Smooth muscle cell (in vitro differentiated cells): ENCODE results near the gene BTBD16. TPM values are rescaled to one million over a fixed set of nuclear protein-coding genes. Genes with fewer than 3 reads are reported as not detected.

Experiments
- DNase-seq: peaks from one replicate; lab custom pipeline; 2025; ENCODE audit not compliant: unreplicated experiment; lab: John Stamatoyannopoulos, UW
- H2AFZ ChIP-seq: fragments of 200-600 bp; sonication (generic); 2 replicates; pipeline ENCODE4 v1.6.0; 2016; ENCODE audit warnings: antibody characterized with exemption, low read depth, mild to moderate bottlenecking
- H3F3A ChIP-seq: fragments of 200-600 bp; sonication (generic); 2 replicates; pipeline ENCODE4 v1.6.0; 2017; ENCODE audit warnings: antibody characterized with exemption, low read depth
- H3K27ac ChIP-seq: fragments of 200-600 bp; sonication (generic); 2 replicates; pipeline ENCODE4 v1.5.1; 2016; ENCODE audit warnings: low read depth, mild to moderate bottlenecking
- H3K27me3 ChIP-seq: fragments of 200-600 bp; sonication (generic); 2 replicates; pipeline ENCODE4 v1.6.1; 2016; ENCODE audit warnings: low read depth, mild to moderate bottlenecking
- H3K36me3 ChIP-seq: fragments of 200-600 bp; sonication (generic); 2 replicates; pipeline ENCODE4 v1.5.1; 2016; ENCODE audit warnings: low read depth
- H3K4me1 ChIP-seq: fragments of 200-600 bp; sonication (generic); 2 replicates; pipeline ENCODE4 v1.5.1; 2016; ENCODE audit warnings: low read depth
- H3K4me2 ChIP-seq: fragments of 200-600 bp; sonication (generic); 2 replicates; pipeline ENCODE4 v1.6.0; 2016; ENCODE audit warnings: mild to moderate bottlenecking
- H3K4me3 ChIP-seq: fragments of 200-600 bp; sonication (generic); 2 replicates; pipeline ENCODE4 v1.5.1; 2016; ENCODE audit warnings: mild to moderate bottlenecking
- H3K79me2 ChIP-seq: fragments of 200-600 bp; sonication (generic); 2 replicates; pipeline ENCODE4 v1.6.0; 2016; ENCODE audit warnings: low read depth, mild to moderate bottlenecking
- H3K9ac ChIP-seq: fragments of 200-600 bp; sonication (generic); 2 replicates; pipeline ENCODE4 v1.6.0; 2016; ENCODE audit warnings: low read depth
- H3K9me3 ChIP-seq: fragments of 200-600 bp; sonication (generic); replicated peaks from 2 replicates; pipeline ENCODE4 v1.5.1; 2016; ENCODE audit warnings: low read depth
- H4K20me1 ChIP-seq: fragments of 200-600 bp; sonication (generic); 2 replicates; pipeline ENCODE4 v1.6.0; 2016; ENCODE audit warnings: low read depth
- CTCF ChIP-seq: fragments of 200-600 bp; sonication (generic); IDR thresholded peaks from 2 replicates; pipeline ENCODE4 v1.5.1; 2017; ENCODE audit warnings: borderline replicate concordance, mild to moderate bottlenecking, antibody characterized with exemption; ENCODE audit not compliant: insufficient read depth, poor library complexity, severe bottlenecking
- WGBS: methylation state at CpG from one replicate; pipeline ENCODE4 v1.1.7; 2016; ENCODE audit warnings: low lambda C conversion rate; 5-methylcytosine and 5-hydroxymethylcytosine counted together
- polyA plus RNA-seq: library from polyadenylated mRNA; unstranded; fragments of >200 nt; fragmentation: Nextera tagmentation; extraction: Ambion mirVana; gene quantifications from 2 replicates; pipeline ENCODE4 v1.2.1, GENCODE V29; 2016
- total RNA-seq: library from RNA; depleted of rRNA; stranded (reverse); fragments of >200 nt; gene quantifications from 2 replicates; pipeline ENCODE4 v1.2.3, GENCODE V29; 2014

BTBD16 gene
- total and polyA plus RNA-seq, 2 experiments from 2014 or later: not detected

- H3K79me2 ChIP-seq: no peaks in the 10 kb centered on the region
- no peak overlapping the region for H3K4me3 ChIP-seq
- H3K27ac ChIP-seq: peak overlapping the region; percentile 96
- no peaks in the 10 kb centered on the region for H3K27me3 ChIP-seq
- peak overlapping the region; percentile 80 for H3K9ac ChIP-seq
- H4K20me1 ChIP-seq: no peaks in the 10 kb centered on the region
- no peak overlapping the region for H3K4me2 ChIP-seq
- TF ChIP-seq CTCF: no peak
- 94% methylated on average over 3 of the region's 3 CpGs for WGBS
- DNase-seq: no peak
- H3K36me3 ChIP-seq: no peaks in the 10 kb centered on the region
- peaks cover 5% of the 10 kb centered on the region for H3F3A ChIP-seq
- no peak overlapping the region for H2AFZ ChIP-seq
- H3K4me1 ChIP-seq: no peaks in the 10 kb centered on the region
- H3K9me3 ChIP-seq: no peaks in the 10 kb centered on the region
These were observed 35.6 kb downstream of the BTBD16 start for GRCh38 chr10:122306744-122307143.

GRCh38 chr10:122307669-122308416 is 36.7 kb downstream of the BTBD16 start:
- Histone ChIP-seq H3K4me3 (peak overlapping the region; percentile 21), H3K4me2 (peak overlapping the region; percentile 79), H3K27me3 (no peaks in the 10 kb centered on the region), H2AFZ (peak overlapping the region; percentile 57), H3K9me3 (no peaks in the 10 kb centered on the region), H3K9ac (peak overlapping the region; percentile 80), H3K79me2 (no peaks in the 10 kb centered on the region), H3K4me1 (no peaks in the 10 kb centered on the region), H4K20me1 (no peaks in the 10 kb centered on the region), H3K36me3 (no peaks in the 10 kb centered on the region), H3K27ac (peak overlapping the region; percentile 96), H3F3A (peaks cover 5% of the 10 kb centered on the region)
- TF ChIP-seq CTCF: no peak
- DNase-seq: peak; percentile 10
- WGBS: 25% methylated on average over 13 of the region's 13 CpGs

- TF ChIP-seq CTCF: no peak
- Histone ChIP-seq H3K4me2 (peak overlapping the region; percentile 79), H3F3A (peaks cover 5% of the 10 kb centered on the region), H3K36me3 (no peaks in the 10 kb centered on the region), H3K9ac (peak overlapping the region; percentile 11), H3K4me1 (no peaks in the 10 kb centered on the region), H3K4me3 (no peak overlapping the region), H3K79me2 (no peaks in the 10 kb centered on the region), H3K27ac (peak overlapping the region; percentile 96), H3K9me3 (no peaks in the 10 kb centered on the region), H4K20me1 (no peaks in the 10 kb centered on the region), H2AFZ (no peak overlapping the region), H3K27me3 (no peaks in the 10 kb centered on the region)
- DNase-seq: no peak
- 69% methylated on average over 7 of the region's 7 CpGs for WGBS
These were observed 37.5 kb downstream of the BTBD16 start for GRCh38 chr10:122308417-122309141.
